Stimulated activated CD4-positive, alpha-beta T cell treated with anti-CD3 and anti-CD28 coated beads, Interleukin-2, amount 100 ng/mL, for 48 hours (primary cell): ENCODE results near the gene ZBED3.
A peak's percentile ranks its signal among the peaks of the same experiment; 100 is the strongest.
"Not testable (repeated sequence)": the region's sequence is repeated elsewhere in the genome, so short reads cannot be mapped to it uniquely, and the experiment has no call there.

Source experiments
- DNase-seq, 2 donors: peaks; one replicate each; pipeline ENCODE4 v3.0.0-alpha.2; 2020

The ZBED3 gene

GRCh38 chr5:77086689-77087483 is at the start of gene ZBED3:
TSS of gene ZBED3 (minus strand) at chr5:77087285. CDS start at chr5:77077878, 9,407 bp downstream.
- DNase-seq: peak; percentile 26 to 27

GRCh38 chr5:77133061-77133758 is 46.1 kb upstream of the ZBED3 start:
- DNase-seq: no peak

- no peak for DNase-seq
Measured at GRCh38 chr5:77131361-77131760, 44.3 kb upstream of the ZBED3 start.

- DNase-seq: no peak
Measured at GRCh38 chr5:77129391-77129990, 42.4 kb upstream of the ZBED3 start.

GRCh38 chr5:77128411-77129061 is 41.5 kb upstream of the ZBED3 start:
- no peak for DNase-seq

- no peak for DNase-seq
Measured at GRCh38 chr5:77123057-77123456, 36.0 kb upstream of the ZBED3 start.

- no peak for DNase-seq
Measured at GRCh38 chr5:77120706-77121105, 33.6 kb upstream of the ZBED3 start.

GRCh38 chr5:77120086-77120485 is 33.0 kb upstream of the ZBED3 start:
- no peak for DNase-seq

- no peak for DNase-seq
Measured at GRCh38 chr5:77117161-77117560, 30.1 kb upstream of the ZBED3 start.

- not testable (repeated sequence) for DNase-seq
Measured at GRCh38 chr5:77107035-77107434, 19.9 kb upstream of the ZBED3 start.

- no peak for DNase-seq
Measured at GRCh38 chr5:77104813-77105212, 17.7 kb upstream of the ZBED3 start.

GRCh38 chr5:77103457-77103856 is 16.4 kb upstream of the ZBED3 start:
- DNase-seq: no peak

GRCh38 chr5:77102549-77102948 is 15.5 kb upstream of the ZBED3 start:
- no peak for DNase-seq

- DNase-seq: no peak
Measured at GRCh38 chr5:77101298-77101697, 14.2 kb upstream of the ZBED3 start.

GRCh38 chr5:77095189-77095588 is 8.1 kb upstream of the ZBED3 start:
- no peak for DNase-seq

GRCh38 chr5:77087484-77088261 is 588 bp upstream of the ZBED3 start:
- no peak for DNase-seq

- no peak for DNase-seq
Measured at GRCh38 chr5:77086368-77086688, 757 bp downstream of the ZBED3 start.

- no peak for DNase-seq
Measured at GRCh38 chr5:77083088-77083487, 4.0 kb downstream of the ZBED3 start.

GRCh38 chr5:77082280-77082679 is 4.8 kb downstream of the ZBED3 start:
- DNase-seq: no peak

- no peak for DNase-seq
Measured at GRCh38 chr5:77080905-77081304, 6.2 kb downstream of the ZBED3 start.

- not testable (repeated sequence) for DNase-seq
Measured at GRCh38 chr5:77080479-77080878, 6.6 kb downstream of the ZBED3 start.

- no peak for DNase-seq
Measured at GRCh38 chr5:77077829-77078176, 9.3 kb downstream of the ZBED3 start.
